NCI-H1417 (cell line): ENCODE results near the gene ARAP2.

ENCODE experiments used
- DNase-seq, 3 experiments: peaks; one replicate each; lab custom pipeline; 2025; lab: John Stamatoyannopoulos, UW

Gene ARAP2

GRCh38 chr4:36264207-36264826 lies 20.0 kb upstream of the ARAP2 start:
- no peak for DNase-seq

- no peak for DNase-seq
Measured at GRCh38 chr4:36260731-36261130, 16.4 kb upstream of the ARAP2 start.

DNA sequence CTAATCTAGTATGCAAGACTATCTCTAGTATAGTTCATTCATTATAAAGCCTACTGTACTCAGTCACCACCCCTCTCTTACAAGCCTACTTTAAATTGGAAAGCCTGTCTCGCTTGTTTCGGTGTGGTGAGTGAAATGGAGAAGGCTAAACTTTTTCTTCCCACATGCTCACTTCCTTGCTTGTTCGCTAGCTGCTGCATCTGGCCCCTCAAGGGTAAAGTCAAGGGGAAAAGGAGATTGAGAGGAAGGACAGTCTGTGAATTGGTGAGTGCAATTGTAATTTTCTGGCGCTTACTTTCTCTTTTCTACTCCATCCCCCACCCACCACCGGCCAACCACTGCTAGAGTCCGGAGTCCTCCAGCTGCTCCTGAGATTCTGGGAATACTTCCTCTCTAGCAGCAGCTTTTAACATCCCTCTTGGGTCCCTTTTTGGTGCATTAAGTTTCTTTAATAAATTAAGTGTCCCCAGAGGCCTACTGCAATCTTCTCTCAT lies 12.1 kb upstream of the ARAP2 start:
- DNase-seq, result no peak

DNA sequence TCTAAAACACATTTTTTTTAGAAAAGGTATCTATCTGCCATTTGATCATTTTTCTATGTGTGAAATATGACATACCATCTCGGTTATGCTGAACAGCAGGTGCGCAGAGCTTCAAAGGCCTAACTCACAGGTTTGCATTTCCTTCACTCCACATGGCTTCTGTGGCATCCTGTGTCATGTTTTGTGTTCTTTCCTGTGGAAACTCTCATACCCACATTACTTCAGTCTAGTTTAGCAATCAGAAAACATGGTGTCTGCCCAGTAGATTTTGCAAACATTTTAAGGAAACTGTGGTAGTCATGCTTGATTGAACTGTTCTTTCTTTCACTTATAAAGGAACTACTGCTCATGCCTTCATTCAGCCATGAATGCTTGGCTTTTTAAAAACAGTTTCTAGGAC lies 11.3 kb upstream of the ARAP2 start:
- DNase-seq, result peak in 1 of 3 experiments; percentile 49

- no peak for DNase-seq
Measured at GRCh38 chr4:36254371-36254770, 10.1 kb upstream of the ARAP2 start.

DNA sequence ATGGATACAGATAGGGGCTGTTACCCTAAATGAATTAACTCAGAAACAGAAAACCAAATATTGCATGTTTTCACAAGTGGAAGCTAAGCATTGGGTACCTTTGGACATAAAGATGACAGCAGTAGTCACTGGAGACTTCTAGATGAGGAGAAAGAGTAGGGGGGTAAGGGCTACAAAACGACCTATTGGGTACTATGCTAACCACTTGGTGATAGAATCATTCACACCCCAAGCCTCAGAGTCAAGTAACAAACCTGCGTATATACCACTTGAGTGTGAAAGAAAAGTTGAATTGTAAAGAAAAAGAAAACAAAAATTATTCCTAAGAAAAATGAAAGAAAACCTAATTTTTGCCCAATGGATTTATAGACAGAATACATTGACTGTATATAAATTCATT lies 7.7 kb upstream of the ARAP2 start:
- DNase-seq, result no peak

- no peak for DNase-seq
Measured at GRCh38 chr4:36249610-36250009, 5.3 kb upstream of the ARAP2 start.

GRCh38 chr4:36243355-36244256 lies 708 bp downstream of the ARAP2 start:
- peak in 2 of 3 experiments; percentile 86 to 90 for DNase-seq

- DNase-seq, result peak in 1 of 3 experiments; percentile 20
Measured at GRCh38 chr4:36242629-36243354, 1.5 kb downstream of the ARAP2 start.

- DNase-seq, result no peak
Measured at GRCh38 chr4:36241771-36242170, 2.5 kb downstream of the ARAP2 start.

DNA sequence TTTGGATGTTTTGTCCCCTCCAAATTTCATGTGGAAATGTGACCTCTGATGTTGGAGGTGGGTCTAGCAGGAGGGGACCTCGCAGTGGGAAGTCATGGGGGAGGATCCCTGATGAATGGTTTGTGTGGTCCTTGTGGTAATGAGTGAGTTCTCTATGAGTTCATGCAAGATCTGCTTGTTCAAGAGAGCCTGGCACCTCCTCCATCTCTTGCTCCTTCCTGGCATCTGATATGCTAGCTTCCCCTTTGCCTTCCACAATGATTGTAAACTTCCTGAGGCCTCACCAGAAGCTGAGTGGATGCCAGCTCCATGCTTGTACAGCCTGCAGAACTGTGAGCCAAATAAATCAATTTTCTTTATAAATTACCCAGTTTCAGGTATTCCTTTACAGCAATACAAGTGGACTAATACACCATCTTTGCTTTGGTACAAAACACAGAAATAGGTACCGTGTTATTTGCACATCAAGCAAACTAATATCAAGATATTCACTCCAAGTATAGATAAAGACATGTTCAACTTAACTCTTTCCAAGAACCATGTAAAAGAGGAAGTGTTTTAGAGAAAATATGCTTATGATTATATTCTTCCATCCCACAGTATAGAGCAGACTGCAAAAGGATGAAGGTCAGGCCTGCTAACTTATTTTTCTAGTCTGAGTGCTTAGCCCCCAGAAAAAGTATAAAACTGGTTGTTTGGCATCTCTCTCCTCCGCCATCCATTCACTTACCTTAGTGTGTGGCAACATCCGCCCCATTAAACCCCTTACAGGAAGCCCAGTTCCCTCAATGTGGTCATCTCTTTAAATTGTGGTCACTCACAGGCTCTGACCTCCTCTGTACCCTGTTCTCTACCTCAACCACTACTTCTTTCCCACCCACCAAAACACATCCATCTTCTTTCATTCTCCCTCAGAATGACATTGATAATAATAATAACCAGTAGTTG lies 6.7 kb downstream of the ARAP2 start:
- DNase-seq, result no peak

DNA sequence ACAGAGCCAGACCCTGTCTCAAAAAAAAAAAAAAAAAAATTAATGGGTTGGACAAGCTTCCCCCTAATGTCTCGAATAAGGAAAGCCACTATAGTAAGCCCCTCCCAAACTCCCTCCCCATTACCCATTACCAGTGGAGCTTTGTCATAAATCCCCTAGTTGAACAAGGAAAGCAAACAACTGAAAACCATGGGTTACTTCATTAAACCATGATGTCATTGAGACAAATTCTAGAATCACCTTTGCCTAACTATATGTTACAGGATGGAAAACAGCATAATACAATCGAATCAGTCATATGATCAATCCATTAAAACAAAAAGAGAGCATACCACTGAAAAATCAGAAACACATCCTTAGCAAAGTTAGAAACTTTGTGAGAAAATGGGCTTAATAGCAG lies 8.2 kb downstream of the ARAP2 start:
- DNase-seq, result no peak

GRCh38 chr4:36235306-36235705 lies 9.0 kb downstream of the ARAP2 start:
- DNase-seq, result no peak

DNA sequence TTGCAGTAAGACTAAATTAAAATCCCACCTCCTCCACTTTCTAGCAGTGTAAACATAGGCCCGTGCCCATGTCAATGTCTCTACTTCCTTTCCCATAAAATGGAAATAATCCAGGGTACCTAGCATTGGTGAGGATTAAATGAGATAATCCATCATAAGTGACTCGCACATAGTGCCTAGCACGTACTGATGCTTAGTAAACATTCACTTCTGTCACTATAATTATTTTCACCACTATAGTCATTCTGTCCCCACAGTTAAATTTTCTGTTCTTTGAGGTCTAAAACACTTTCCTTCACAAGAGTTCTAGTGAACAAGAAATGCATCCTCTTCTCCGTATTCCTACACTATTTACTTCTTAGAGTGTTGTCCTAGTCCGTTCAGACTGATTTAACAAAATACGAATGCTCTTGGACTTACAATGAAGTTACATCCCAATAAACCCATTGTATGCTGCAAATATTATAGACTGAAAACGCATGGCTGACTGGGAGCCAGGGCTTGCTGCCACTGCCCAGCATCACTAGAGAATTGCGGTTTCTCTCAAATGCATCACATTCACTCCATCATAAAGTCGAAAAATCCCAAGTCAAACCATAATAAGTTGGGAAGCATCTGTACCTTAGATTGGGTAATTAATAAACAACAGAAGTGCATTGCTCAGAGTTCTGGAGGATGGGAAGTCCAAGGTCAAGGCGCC lies 10.6 kb downstream of the ARAP2 start:
- no peak for DNase-seq

- no peak for DNase-seq
Measured at GRCh38 chr4:36230534-36230933, 13.8 kb downstream of the ARAP2 start.

- no peak for DNase-seq
Measured at GRCh38 chr4:36227913-36228312, 16.4 kb downstream of the ARAP2 start.

DNA sequence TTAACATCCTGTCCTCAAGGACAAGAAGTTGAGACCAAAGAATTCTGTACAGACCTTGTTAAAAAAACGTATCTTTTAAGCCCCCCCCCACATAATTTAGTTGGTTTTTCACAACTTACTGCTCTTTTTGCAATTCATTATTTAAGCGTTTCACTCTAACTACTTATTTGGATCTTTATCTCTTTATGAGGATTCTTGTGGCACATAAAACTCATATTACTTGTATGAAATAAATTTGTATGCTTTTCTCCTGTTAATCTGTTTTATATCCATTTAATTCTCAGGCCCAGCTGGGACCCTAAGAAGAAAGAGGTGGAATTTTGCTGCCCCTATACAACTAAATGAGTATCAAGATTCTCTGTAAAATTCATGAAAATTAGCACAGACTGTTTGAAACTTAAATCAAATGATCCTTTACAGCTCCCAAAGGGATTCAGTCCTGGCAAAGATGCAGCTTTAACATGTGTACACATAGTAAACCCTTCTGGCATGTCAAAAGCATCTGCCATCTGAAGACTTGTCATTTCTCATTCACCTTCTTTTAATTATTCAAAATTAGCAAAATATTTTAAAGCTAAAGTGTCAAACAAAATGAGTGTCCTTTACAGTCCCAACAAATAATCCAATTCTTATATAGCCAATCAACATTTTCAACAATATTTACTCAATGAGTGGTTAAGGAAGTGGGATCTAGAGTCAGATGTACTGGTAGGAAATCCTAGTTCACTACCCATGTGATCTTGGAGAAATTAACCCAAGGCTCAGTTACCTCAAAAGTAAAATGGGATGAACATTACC lies 17.7 kb downstream of the ARAP2 start:
- DNase-seq, result peak in 1 of 3 experiments; percentile 39

DNA sequence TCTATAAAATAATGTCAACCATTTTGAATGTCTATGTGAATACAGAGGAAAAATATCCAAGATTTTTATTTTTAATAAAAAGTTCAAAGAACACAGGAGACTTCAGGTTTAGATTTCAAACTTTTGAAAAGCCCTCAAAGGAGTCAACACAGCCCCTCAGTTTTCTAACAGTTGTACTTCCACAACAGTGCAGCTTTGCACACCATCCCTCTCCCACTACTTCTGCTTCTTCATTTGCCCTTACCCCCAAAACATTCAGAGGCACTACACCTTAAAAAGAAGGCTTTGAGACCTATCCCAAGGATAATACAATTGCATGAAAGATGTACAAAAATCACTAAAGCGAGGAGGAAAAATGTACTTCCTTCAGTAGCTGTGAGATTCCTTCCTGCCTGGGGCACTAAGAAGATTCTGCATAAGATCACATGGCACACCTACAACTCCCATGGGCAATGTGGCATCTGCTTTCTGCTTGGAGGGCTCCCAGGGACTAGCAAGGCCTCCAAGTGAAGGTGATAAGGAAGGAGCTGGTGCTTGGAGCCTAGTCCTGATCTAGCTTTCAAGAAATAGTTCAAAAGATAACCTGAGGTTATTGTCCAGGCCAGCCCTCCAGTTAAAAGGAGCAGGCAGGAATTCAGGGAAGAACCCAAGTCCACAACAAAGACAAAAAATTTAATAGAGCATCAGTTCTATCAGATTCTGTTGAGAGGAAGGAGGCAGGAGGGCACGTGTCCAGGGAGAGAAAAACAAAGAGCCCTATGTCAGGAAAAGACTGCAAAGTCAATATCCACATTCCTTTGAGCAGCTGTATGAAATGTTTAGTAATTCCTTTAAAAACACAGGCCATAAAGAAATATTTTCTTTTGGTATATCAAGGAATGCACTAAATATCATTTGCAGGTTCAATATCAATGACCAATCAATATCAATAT lies 19.1 kb downstream of the ARAP2 start:
- DNase-seq, result no peak

GRCh38 chr4:36222702-36223101 lies 21.6 kb downstream of the ARAP2 start:
- no peak for DNase-seq
